DND-41 (cell line): ENCODE data around the gene TMEM127.

Experiments used
- CTCF ChIP-seq: IDR thresholded peaks from 2 replicates; pipeline ENCODE4 v1.5.1; 2012; ENCODE audit warnings: borderline replicate concordance, low read length, moderate library complexity, mild to moderate bottlenecking; ENCODE audit not compliant: poor library complexity, severe bottlenecking; ENCODE audit errors: extremely low read depth
- EZH2 ChIP-seq: IDR thresholded peaks from 3 replicates; pipeline ENCODE4 v1.6.1; 2012; ENCODE audit warnings: borderline replicate concordance, low read depth, mild to moderate bottlenecking, moderate library complexity, low read length, inconsistent platforms; ENCODE audit not compliant: severe bottlenecking

- TF ChIP-seq CTCF (peak; percentile 33), EZH2 (no peak)
These were observed 5.2 kb downstream of the TMEM127 start for GRCh38 chr2:96260387-96261260.
